Kidney (tissue), 14 donors: Measurements from ENCODE around the gene TYK2. TPM values are rescaled to one million over a fixed set of nuclear protein-coding genes. Genes with fewer than 3 reads are reported as not detected.

Experiments
- DNase-seq, 5 donors: peaks; one replicate each; pipeline ENCODE4 v3.0.0-alpha.2; 2013 to 2020
- FAIRE-seq: peaks from 2 replicates; lab custom pipeline; 2012; peaks lifted over from hg19 to GRCh38; lab: Jason Lieb, UNC
- H3K27ac ChIP-seq, 2 donors: one replicate each; pipeline ENCODE4 v1.7.0; 2013; ENCODE audit warnings: low read depth in 2 of 2, low read length in 2 of 2, inconsistent platforms in 1 of 2
- H3K27me3 ChIP-seq: one replicate; pipeline ENCODE4 v1.7.1; 2013; ENCODE audit warnings: low read length, inconsistent platforms; ENCODE audit not compliant: control insufficient read depth, insufficient read depth
- H3K36me3 ChIP-seq, 3 donors: one replicate each; pipeline versions ENCODE4 v1.7.0 to v1.7.1; 2013; ENCODE audit warnings: low read length in 3 of 3, control low read depth in 1 of 3, inconsistent platforms in 1 of 3; ENCODE audit not compliant: insufficient read depth in 3 of 3, control insufficient read depth in 2 of 3
- H3K4me1 ChIP-seq, 3 donors: one replicate each; pipeline versions ENCODE4 v1.7.0 to v1.7.1; 2013; ENCODE audit warnings: low read length in 3 of 3, inconsistent platforms in 1 of 3, low read depth in 1 of 3; ENCODE audit not compliant: control insufficient read depth in 2 of 3, insufficient read depth in 2 of 3
- H3K4me3 ChIP-seq, 3 donors: one replicate each; pipeline versions ENCODE4 v1.7.0 to v1.8.1; 2013; ENCODE audit warnings: low read length in 3 of 3, control low read depth in 1 of 3, inconsistent platforms in 1 of 3
- H3K9ac ChIP-seq, 3 donors: one replicate each; pipeline versions ENCODE4 v1.7.0 to v1.7.1; 2013; ENCODE audit warnings: low read length in 3 of 3, control low read depth in 1 of 3, inconsistent platforms in 1 of 3
- H3K9me3 ChIP-seq, 3 donors: one replicate each; pipeline versions ENCODE4 v1.7.0 to v1.7.1; 2013; ENCODE audit warnings: low read length in 3 of 3, control low read depth in 1 of 3, inconsistent platforms in 1 of 3; ENCODE audit not compliant: control insufficient read depth in 2 of 3, insufficient read depth in 1 of 3
- CTCF ChIP-seq: IDR thresholded peaks from 3 replicates; pipeline ENCODE4 v1.5.1; 2012; ENCODE audit warnings: mild to moderate bottlenecking, moderate library complexity, borderline replicate concordance; ENCODE audit not compliant: insufficient read depth; ENCODE audit errors: extremely low read depth
- intact Hi-C: fragments of 100-400 bp; cut with DNase I; formaldehyde crosslinking; loops from one replicate; pipeline ENCODE4 v1.11.1; 2022
- polyA plus RNA-seq: library from polyadenylated mRNA; stranded (reverse); fragments of 350-450 nt; fragmentation: Illumina TruSeq; extraction: RNeasy Lipid Tissue Mini Kit (QIAGEN cat#74804); gene quantifications from one replicate; pipeline ENCODE4 v1.2.3, GENCODE V29; 2014; ENCODE audit warnings: low read depth, low replicate concordance; ENCODE audit not compliant: insufficient read depth
- total RNA-seq: library from RNA; stranded (reverse); fragmentation: NEBNext Ultra II Directional; extraction: Animal tissue kit (Norgen Biotek cat#: 25700); gene quantifications from one replicate; pipeline ENCODE4 v1.2.1, GENCODE V29; 2021
- donor health status: control.
- donor health status: control.
- donor health status: control.
- donor health status: control.
- donor health status: control.
- donor health status: DM: yes; HTN: yes; CAD: no.
- donor health status: Normal renal cell carcinoma (clear cell type).

The TYK2 gene
- total and polyA plus RNA-seq, 2 donors from 2014 or later = 127 to 131 TPM

DNA sequence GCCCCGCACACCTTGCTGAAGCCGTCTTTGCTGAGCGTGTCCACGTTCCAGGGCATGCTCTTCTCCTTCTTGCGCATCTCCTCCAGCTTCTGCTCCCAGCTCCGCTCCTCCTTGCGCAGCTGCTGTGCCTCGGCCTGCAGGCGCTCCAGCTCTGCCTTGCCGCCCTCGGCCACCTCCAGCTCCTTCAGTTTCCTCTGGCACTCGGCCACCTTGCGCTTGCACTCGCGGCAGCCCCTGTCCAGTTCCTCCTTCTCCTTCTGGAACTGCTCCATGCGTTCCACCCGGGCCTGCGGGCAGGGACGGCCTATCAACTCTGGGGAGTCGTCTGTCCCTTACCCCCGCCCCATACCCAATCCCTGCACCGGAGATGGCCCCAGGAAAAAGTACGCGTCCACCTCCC, 15.5 kb upstream of the TYK2 start:
- Histone ChIP-seq H3K4me3 (no peak overlapping the region), H3K36me3 (peaks cover 0 to 13% (median 9%) of the 10 kb centered on the region in 3 donors), H3K27ac (no peak overlapping the region), H3K4me1 (peaks cover 0 to 2% (median 0%) of the 10 kb centered on the region in 3 donors), H3K9ac (no peak overlapping the region), H3K9me3 (no peaks in the 10 kb centered on the region), H3K27me3 (no peaks in the 10 kb centered on the region)
- FAIRE-seq (no peak), DNase-seq (no peak)
- no peak for TF ChIP-seq CTCF
- intact Hi-C loops = loop anchor here (5.0 kb wide), 1 partner anchor 144 kb away; the partner anchor contains the start of gene MRPL4

- Histone ChIP-seq H3K27me3 (no peaks in the 10 kb centered on the region), H3K4me1 (no peaks in the 10 kb centered on the region), H3K9ac (no peak overlapping the region), H3K4me3 (no peak overlapping the region), H3K9me3 (no peaks in the 10 kb centered on the region), H3K27ac (no peak overlapping the region), H3K36me3 (peaks cover 0 to 13% (median 12%) of the 10 kb centered on the region in 3 donors)
- FAIRE-seq (no peak), DNase-seq (no peak)
- intact Hi-C loops = loop anchor here (5.0 kb wide), 1 partner anchor 143 kb away; the partner anchor contains the start of gene MRPL4
- no peak for TF ChIP-seq CTCF
These were observed 15.1 kb upstream of the TYK2 start for GRCh38 chr19:10395436-10395835.

- no peak for FAIRE-seq
These were observed 14.6 kb upstream of the TYK2 start for GRCh38 chr19:10395003-10395402.

More at GRCh38 chr19:10395003-10395402, 14.6 kb upstream of the TYK2 start:
- Histone ChIP-seq H3K27me3 (no peaks in the 10 kb centered on the region), H3K4me3 (no peak overlapping the region), H3K9ac (no peak overlapping the region), H3K36me3 (peaks cover 0 to 13% (median 12%) of the 10 kb centered on the region in 3 donors), H3K27ac (no peak overlapping the region), H3K4me1 (no peaks in the 10 kb centered on the region), H3K9me3 (no peaks in the 10 kb centered on the region)
- no peak for DNase-seq
- intact Hi-C loops = loop anchor here (5.0 kb wide), 1 partner anchor 143 kb away; the partner anchor contains the start of gene MRPL4
- no peak for TF ChIP-seq CTCF
